Measurements from ENCODE around the gene KLLN.
"Not testable (repeated sequence)": the region's sequence is repeated elsewhere in the genome, so short reads cannot be mapped to it uniquely, and the experiment has no call there.

Gene KLLN

GRCh38 chr10:87838650-87839049 is 24.7 kb downstream of the KLLN start:
- DNase-seq, result no peak

DNA sequence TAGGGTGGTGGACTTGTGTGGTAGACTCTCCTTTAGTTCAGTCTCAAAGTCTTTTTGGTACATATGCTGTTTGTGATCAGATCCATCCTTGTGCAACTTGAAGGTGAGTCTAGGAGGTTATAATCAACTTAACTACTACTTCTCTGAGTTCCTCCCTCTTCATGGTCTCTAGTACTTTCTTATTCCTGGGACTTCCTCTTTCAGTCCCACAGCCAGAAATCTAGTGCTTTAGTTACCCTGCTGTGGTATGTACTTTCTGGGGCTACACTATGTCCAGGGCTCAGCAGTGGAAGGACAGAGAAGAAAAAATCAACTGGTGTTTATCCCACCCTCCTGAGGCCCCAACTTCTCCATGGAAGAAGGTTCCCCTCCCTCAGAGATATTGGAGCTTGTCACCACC is 25.9 kb downstream of the KLLN start:
- DNase-seq, result no peak

DNA sequence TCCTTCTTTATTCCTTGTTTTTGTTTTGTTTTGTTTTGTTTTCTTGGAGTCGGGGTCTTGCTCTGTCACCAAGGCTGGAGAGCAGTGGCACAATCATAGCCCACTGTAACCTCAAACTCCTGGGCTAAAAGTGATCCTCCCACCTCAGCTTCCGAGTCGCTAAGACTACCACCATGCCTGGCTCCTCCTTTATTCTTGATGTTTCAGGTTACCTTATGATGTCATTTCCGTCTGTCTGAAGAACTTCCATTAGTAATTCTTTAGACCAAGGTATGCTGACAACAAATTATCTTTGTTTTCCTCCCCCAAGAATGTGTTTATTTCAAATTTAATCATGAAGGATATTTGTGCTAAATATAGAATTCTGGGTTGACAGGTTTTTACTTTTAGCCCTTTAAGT is 27.2 kb downstream of the KLLN start:
- DNase-seq, result no peak

DNA sequence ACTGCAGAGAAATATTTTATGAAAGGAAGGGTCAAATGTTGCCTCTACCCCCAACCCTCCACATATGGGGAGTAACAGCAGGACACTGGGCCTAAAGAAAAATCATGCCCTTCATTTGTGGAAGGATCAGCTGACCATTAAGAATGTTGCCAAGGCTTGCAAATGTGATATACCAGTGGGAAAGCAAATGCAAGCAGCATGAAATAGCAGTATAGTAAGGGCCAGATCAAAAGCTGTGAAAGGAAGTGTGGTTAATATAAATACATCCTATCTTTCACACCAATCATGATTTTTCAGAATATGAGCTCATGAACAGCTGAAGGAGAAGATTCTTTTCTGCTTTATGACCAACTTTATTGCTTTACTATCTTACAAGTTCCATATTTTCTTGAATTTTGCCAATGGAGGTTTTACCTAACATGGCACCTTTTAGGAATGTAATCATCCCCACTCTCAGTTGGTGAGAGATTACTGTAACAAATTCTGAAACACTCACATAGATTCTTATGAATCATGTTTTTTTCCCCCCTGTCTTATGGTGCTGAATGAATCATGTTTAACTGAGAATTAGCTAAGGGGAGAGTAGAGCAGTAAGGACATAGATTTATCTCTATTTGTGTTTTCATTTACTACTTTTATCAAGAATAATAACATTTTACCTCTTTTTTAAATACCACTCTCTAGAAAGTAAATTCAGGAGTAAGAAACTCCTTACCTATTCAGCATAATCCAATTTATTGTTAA is 33.2 kb downstream of the KLLN start:
- DNase-seq, result no peak

DNA sequence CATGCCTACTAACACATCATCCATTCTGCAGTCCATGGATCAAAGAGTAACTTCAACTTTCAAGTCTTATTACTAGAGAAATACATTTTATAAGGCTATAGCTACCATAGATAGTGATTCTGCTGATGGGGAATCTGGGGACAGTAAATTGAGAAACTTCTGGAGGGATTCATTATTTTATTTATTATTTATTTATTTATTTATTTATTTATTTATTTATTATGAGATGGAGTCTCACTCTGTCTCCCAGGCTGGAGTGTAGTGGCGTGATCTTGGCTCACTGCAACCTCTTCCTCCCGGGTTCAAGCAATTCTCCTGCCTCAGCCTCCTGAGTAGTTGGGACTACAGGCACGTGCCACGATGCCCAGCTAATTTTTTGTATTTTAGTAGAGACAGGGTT is 34.3 kb downstream of the KLLN start:
- not testable (repeated sequence) for DNase-seq

DNA sequence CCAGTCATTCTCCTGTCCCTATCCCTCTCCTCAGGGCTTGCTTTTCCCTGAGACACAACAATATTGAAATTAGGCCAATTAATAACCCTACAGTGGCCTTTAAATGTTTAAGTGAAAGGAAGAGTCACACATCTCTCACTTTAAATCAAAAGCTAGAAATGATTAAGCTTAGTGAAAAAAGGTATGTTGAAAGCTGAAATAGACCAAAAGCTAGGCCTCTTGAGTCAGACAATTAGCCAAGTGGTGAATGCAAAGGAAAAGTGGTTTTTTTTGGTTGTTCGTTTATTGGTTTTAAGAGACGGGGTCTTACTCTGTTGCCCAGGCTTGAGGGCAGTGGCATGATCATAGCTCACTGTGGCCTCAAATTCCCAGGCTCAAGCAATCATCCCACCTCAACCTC is 35.7 kb downstream of the KLLN start:
- no peak for DNase-seq

DNA sequence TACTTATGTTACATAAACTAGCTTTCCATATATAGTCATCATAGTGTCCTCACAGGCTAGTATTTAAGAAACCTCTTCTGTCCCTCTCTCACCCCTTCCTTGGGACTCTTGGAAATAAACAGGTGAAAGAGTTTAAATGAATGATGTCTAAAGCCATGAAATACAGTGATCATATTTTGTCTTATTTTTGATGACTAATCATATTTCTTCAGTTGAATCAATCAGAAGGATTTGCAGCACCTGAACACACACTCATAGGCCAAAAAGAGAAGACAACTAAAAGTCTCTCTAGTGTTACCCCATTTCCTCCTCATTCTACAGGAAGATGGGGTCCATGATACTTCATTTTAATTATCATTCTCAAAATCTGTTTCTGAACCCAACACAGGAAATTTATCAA is 36.7 kb downstream of the KLLN start:
- no peak for DNase-seq

DNA sequence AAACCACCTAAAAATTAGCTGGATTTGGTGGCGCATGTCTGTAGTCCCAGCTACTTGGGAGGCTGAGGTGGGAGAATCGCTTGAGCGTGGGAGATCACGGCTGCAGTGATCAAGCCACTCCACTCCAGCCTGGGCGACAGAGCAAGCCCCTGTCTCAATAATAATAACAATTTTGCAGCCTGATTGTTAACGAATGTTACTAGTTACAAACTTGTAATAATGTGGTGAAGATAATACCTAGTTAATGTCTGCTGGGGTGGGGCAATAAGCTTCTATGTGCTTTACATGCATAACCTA is 44.1 kb downstream of the KLLN start:
- DNase-seq, result no peak

DNA sequence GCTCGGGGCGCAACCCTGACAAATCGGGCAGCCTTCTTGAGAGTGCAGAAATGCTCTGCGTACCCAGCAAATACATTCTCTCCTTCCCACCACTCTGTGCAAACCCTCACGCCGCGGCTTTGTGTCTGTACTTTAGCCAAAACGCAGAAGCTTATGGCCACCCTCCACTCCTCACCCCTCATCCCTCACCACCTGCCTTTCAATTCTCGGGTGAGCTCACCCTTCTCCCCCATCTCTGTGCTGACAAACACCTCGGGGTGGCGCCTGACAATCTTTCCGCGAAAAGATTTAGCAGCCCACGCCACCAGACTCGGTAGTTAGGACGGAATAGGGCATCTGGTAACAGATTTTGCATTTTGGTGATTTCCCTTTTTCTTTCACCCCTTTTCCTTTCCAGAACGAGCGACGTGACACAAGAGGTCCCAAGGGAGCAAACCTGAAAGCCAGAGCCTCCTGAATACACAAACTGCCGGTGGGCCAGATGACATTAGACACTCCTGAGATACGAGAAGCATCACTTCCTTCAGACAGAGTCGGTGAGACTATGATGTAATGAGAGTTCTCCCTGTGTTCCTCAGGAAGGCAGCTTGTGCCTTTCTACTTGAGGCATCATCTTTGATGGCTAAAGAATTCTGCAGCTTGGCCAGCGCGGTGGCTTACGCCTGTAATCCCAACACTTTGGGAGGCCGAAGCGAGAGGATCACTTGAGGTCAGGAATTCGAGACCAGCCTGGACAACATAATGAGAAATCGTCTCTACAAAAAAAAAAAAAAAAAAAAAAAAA is 44.6 kb downstream of the KLLN start:
- peak; percentile 77 for DNase-seq

- DNase-seq, result peak; percentile 89
Measured at GRCh38 chr10:87817609-87818504, 45.5 kb downstream of the KLLN start, which contains the start of gene ATAD1. ATAD1 (minus strand) TSS chr10:87818226; CDS start chr10:87814599, 3,627 bp downstream.

DNA sequence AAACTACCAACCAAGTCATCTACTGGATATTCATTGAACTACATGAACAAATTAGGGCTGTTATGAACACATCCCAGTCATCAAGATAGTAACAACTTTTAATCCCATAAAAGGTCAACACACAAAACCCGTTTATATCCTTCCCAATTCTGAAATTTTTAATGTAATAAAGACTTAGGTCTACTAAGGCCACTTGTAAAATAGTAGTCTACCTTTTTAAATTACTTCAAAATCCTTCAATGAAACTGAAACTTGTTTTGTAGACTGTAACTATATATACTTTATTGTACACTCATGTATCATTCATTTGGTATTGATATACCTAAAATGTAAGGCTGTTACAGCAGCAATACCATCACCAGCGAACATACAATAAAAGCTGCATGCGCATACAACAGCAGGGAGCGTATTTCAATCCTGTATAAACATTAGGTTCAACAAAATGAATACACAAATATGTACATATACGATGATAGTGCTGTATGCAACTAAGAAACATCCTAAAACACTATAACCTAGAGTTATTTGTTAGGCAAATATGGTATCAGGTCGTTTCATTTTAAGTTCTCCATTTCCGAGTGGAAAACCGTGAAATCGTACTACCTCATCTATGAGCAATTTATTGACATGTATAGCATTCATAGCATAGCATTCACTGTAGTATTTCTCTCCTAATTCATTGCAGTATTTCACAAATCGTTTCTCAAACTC is 46.3 kb downstream of the KLLN start:
- DNase-seq, result no peak

DNA sequence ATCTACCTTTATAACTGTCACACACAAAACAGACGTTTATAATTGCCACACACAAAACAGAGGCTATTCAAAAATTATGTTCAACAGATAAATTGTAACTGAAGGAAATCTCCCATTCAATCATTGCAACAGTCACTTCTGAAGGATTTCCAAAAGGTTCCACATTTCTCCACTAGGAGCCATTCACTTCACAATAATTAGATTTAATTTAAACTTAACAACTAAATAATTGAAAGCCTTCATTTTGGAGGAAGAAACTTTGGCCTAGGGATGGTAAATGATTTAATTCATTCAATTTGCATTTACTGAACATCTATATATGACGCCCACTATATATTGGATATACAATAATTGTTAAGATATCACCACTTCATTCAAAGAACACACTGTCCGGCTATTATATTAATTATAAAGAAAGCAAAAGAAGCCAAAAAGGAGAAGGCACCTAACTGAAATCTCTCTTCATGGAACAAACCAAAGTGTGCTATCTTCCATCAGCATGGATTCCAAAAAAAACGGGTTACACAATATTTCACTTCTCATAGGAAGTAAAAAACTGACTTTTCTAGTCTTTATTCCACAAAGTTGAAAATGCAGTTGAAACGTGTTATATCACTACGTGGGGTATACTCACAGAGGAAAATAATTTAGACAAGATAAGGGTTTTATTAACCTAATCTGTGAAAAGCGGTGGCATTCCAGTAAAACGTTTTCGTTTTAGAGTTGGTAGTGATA is 47.0 kb downstream of the KLLN start:
- no peak for DNase-seq

Measured in stimulated activated CD8-positive, alpha-beta memory T cell treated with anti-CD3 and anti-CD28 coated beads, Interleukin-4, amount 100 ng/mL, for 48 hours (primary cell).